NCI-H1048 (cell line): Measurements from ENCODE around the gene TXNL1.

Source experiments
- DNase-seq: peaks from one replicate; lab custom pipeline; 2025; lab: John Stamatoyannopoulos, UW

TXNL1 gene

DNA sequence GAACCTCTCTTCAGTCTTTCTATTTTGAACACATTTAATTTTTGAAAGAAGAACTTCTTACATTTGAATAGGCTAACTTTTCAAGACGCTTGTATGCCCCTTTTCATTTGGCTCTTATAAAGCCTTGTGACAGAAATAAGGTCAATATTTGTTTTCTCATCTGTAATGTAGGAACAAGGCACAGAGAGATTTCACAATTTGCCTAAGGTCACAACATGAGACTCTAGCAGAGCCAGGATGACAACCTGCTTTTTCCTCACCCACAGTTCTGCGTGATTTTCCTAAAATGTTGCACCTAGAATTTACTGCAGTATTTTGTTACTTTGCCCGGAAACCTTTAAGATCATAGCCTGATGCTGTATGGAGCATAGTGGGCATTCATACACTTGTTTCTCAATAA lies 67.4 kb downstream of the TXNL1 start:
- DNase-seq, result no peak

DNA sequence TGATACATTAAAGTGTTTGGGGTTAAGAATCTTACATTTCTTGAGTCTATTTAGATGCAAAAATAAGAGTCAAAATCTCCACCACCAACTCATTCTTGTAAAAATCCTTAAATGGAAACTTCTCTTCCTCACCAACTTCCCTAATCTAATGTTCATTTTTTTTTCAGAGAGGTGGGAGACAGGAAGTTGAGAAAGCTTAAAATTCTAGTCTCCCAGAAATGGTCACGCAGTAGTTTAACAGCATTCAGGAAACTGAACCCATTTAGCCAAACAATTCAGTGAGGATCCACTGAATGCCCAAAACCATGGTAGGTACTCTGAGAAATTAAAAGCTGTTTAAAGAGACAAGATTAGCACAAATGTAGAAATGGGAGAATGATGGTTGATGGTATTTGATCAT lies 69.0 kb downstream of the TXNL1 start:
- no peak for DNase-seq

GRCh38 chr18:56568986-56569385 lies 69.4 kb downstream of the TXNL1 start:
- no peak for DNase-seq

DNA sequence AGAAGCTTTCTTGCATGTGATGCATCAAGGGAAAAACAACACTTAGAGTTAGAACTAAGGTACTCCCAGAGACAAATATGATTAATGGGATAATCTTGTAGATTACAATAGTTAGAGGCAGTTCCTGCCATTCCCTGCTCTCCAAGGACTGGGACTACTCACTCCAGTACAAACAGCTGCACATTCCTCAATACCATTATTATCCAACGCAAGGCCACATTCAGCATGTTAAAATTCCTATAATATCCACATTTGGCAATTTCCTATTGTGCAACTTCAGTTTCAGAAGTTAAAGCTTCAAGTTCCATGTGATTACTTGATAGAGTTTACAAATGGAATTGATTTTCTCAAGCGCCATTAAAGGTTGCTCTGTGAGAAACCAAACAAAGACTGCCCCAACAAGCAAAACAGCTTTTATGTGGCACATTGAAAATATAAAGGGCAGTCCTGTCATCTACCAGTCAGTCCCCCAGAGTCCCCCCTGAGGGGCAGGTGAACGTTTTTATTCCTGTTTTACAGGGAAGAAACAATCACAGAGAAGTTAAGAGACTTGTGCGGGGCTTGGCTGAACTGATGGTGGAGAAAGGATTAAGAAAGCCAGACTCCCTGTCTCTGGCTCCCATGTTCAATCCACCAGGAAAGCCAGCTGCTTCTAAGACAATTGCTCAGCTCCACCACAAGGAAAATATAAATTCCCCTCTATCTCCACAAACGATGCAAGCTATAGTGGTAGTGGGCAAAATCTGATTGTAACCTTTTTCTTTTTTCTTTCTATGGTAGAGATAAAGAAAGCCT lies 72.6 kb downstream of the TXNL1 start:
- DNase-seq, result no peak

- no peak for DNase-seq
Observed at GRCh38 chr18:56565046-56565445, 73.3 kb downstream of the TXNL1 start.

DNA sequence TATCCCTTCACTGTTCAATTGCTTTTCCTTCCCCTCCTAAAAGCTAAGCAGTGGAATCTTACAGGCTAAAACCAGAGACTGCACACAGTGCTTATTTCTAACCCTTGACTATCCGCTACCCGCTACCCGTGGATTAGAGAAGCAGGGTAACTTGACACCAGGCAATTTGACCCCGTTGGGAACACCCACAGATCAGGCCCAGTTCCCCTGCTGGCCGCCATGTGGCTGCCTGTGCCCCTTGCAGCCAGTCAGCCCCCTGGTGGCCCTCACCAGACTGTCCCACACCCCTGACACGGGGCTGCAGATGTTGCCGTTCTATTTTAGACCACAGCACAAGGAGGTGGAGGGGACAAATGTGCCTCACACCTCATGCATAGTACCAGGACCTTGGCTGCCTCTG lies 74.8 kb downstream of the TXNL1 start:
- DNase-seq, result no peak

GRCh38 chr18:56562479-56562878 lies 75.9 kb downstream of the TXNL1 start:
- no peak for DNase-seq

GRCh38 chr18:56560992-56561391 lies 77.4 kb downstream of the TXNL1 start:
- DNase-seq, result no peak

- DNase-seq, result no peak
Observed at GRCh38 chr18:56559044-56559443, 79.3 kb downstream of the TXNL1 start.

GRCh38 chr18:56556907-56557306 lies 81.5 kb downstream of the TXNL1 start:
- DNase-seq, result no peak

GRCh38 chr18:56550121-56550520 lies 88.3 kb downstream of the TXNL1 start:
- no peak for DNase-seq
